RWPE2 (cell line): ENCODE results near the gene NFE2.
"Not testable (repeated sequence)": the region's sequence is repeated elsewhere in the genome, so short reads cannot be mapped to it uniquely, and the experiment has no call there.

Experiments used
- ATAC-seq: fragments of 200-7000 bp; cut with Tn5 transposase; 3 replicates; pipeline ENCODE4 v1.9.1; 2021; ENCODE audit warnings: low read depth
- DNase-seq: peaks from one replicate; pipeline ENCODE4 v3.0.0-alpha.2; 2020; ENCODE audit warnings: low spot score
- H3K27ac ChIP-seq: fragments of 450-650 bp; 2 replicates; pipeline ENCODE4 v1.5.1; 2017; ENCODE audit warnings: mild to moderate bottlenecking; ENCODE audit not compliant: poor library complexity, severe bottlenecking
- H3K27me3 ChIP-seq: fragments of 250-450 bp; sonication (Bioruptor Pico); 2 replicates; pipeline ENCODE4 v1.5.1; 2021; ENCODE audit warnings: mild to moderate bottlenecking, moderate library complexity; ENCODE audit not compliant: insufficient read depth, poor library complexity, severe bottlenecking
- H3K36me3 ChIP-seq: fragments of 250-450 bp; sonication (Bioruptor Pico); 2 replicates; pipeline ENCODE4 v1.5.1; 2020; ENCODE audit warnings: low read depth, mild to moderate bottlenecking, moderate library complexity
- H3K4me1 ChIP-seq: fragments of 250-450 bp; sonication (Bioruptor Pico); 2 replicates; pipeline ENCODE4 v1.5.1; 2021; ENCODE audit warnings: mild to moderate bottlenecking, moderate library complexity; ENCODE audit not compliant: insufficient read depth, poor library complexity, severe bottlenecking
- H3K4me3 ChIP-seq: fragments of 250-450 bp; sonication (Bioruptor Pico); 2 replicates; pipeline ENCODE4 v1.5.1; 2021; ENCODE audit warnings: mild to moderate bottlenecking, moderate library complexity; ENCODE audit not compliant: severe bottlenecking
- H3K9me3 ChIP-seq: fragments of 250-450 bp; sonication (Bioruptor Pico); 2 replicates; pipeline ENCODE4 v1.5.1; 2021; ENCODE audit warnings: mild to moderate bottlenecking, moderate library complexity; ENCODE audit not compliant: severe bottlenecking
- TF ChIP-seq, protein P1 (sequence below): fragments of 450-650 bp; IDR thresholded peaks from one replicate; pipeline ENCODE4 v1.5.1; 2017; ENCODE audit warnings: mild to moderate bottlenecking, moderate library complexity; ENCODE audit not compliant: poor library complexity, severe bottlenecking

NFE2 gene

DNA sequence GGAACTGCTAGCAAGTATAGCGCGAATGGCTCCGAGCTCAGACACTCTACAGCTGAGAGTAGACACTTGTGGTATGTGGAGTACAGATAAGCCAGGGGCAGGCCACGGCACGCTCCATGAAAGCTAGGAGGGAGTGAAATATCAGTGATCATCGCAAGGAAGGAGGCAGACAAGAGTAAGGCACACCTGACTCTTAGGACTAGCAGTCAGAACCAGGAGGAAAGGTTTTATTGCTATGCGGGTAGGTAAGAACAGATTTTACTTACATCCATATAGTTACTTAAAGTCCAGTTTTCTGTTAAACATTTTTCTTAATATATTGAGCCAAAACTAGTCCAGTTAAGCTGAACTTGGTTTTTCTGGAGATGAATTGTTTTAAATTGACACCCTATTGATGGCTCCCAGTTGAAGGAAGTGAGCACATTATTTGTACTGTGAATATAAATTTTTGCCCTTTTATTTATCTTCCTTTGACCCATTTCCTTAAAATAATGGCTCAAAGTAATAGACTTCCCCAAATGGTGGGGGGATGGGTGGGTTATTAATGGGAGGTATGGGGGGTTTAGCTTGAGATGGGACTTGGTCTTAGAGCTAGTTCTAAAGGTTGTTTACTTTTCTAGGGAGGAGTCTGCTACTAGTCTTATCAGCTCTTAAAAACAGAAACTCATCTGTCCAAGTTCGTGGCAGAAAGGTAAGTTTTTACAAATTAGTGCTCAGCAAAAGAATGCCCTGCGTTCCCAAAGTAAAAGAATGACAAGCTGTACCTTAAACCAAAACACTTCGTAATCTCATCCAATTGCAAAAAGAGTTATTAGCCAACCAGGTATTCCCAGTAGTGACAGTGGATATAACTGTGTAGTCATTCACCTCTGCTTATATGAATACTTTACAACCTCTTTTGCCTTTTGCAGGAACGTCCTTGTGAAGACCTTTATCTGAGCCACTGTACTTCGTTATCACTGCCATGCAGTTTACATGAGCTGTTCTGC is 14.5 kb downstream of the NFE2 start:
- Histone ChIP-seq H3K4me1 (peaks cover 42% of the 10 kb centered on the region), H3K27me3 (no peaks in the 10 kb centered on the region), H3K36me3 (peaks cover 70% of the 10 kb centered on the region), H3K9me3 (no peaks in the 10 kb centered on the region), H3K4me3 (no peak overlapping the region), H3K27ac (peak overlapping the region; percentile 86)
- DNase-seq (no peak), ATAC-seq (peak; percentile 42)
- TF ChIP-seq, protein P1, sequence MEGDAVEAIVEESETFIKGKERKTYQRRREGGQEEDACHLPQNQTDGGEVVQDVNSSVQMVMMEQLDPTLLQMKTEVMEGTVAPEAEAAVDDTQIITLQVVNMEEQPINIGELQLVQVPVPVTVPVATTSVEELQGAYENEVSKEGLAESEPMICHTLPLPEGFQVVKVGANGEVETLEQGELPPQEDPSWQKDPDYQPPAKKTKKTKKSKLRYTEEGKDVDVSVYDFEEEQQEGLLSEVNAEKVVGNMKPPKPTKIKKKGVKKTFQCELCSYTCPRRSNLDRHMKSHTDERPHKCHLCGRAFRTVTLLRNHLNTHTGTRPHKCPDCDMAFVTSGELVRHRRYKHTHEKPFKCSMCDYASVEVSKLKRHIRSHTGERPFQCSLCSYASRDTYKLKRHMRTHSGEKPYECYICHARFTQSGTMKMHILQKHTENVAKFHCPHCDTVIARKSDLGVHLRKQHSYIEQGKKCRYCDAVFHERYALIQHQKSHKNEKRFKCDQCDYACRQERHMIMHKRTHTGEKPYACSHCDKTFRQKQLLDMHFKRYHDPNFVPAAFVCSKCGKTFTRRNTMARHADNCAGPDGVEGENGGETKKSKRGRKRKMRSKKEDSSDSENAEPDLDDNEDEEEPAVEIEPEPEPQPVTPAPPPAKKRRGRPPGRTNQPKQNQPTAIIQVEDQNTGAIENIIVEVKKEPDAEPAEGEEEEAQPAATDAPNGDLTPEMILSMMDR: no peak

DNA sequence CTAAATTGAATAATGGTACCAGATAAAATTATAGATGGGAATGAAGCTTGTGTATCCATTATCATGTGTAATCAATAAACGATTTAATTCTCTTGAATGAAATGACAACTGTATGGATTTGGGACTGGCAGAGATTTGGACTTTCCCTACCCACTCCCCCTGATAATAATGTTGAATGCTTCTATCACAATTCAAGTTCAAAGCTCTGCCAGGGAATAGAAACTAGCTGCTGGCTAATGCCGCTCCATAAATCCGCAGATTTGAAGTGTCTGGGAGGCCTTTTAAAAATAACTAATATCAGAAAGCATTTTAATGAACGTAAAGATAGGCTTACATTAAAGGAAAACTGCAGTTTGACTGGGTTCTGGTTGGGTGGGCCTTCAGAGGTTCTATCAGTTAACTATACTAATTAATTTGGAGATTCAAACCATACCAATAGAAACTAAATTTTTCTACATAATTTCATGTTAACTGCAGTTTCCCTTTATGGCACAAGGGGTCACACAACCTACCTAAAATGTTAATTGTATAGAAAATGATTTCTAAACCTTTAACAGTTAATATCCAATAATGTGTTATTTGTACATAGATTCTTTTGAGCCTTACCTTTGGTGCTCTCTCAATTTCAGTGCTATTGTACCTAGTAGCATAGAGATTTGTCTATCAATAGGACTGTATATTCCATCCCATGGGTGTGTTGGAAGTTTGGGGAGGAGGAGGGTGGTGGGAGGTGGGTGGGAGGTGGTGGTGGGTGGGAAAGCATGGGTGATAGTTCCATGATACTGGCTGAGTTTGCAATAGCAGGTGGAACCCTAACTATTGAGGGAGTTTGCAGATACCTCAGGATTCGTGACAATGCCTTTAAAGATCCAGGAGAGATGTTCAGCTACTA is 15.4 kb downstream of the NFE2 start:
- peaks cover 77% of the 10 kb centered on the region for H3K36me3 ChIP-seq
- no peak for DNase-seq
- TF ChIP-seq, protein P1: peak; percentile 10
- H3K4me1 ChIP-seq: peaks cover 42% of the 10 kb centered on the region
- H3K27me3 ChIP-seq: no peaks in the 10 kb centered on the region
- H3K27ac ChIP-seq: peak overlapping the region; percentile 86
- no peak for ATAC-seq
- H3K9me3 ChIP-seq: no peaks in the 10 kb centered on the region
- no peak overlapping the region for H3K4me3 ChIP-seq

DNA sequence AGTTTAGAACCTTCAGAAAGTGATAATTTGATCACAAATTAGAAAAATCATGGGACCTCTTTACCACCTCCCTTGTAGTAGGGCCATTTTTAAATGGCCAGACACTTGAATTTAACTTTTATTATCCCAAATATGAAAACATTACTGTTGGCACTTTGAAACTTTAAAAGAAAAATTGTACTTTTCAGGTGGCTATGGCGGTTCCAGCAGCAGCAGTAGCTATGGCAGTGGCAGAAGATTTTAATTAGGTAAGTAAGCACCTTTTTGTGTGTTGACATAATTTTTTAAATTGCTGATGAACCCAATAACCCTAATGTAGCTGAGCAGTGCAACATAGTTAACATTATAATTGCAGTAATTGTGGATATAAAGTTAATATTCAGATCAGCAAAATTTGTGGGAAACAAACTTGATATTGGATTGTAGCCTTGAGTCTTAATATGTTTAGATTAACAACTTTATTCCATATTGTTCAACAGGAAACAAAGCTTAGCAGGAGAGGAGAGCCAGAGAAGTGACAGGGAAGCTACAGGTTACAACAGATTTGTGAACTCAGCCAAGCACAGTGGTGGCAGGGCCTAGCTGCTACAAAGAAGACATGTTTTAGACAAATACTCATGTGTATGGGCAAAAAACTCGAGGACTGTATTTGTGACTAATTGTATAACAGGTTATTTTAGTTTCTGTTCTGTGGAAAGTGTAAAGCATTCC is 16.6 kb downstream of the NFE2 start:
- DNase-seq: not testable (repeated sequence)
- Histone ChIP-seq H3K36me3 (peaks cover 78% of the 10 kb centered on the region), H3K27ac (peak overlapping the region; percentile 86)

GRCh38 chr12:54282949-54283593 is 17.7 kb downstream of the NFE2 start:
- Histone ChIP-seq H3K27me3 (no peaks in the 10 kb centered on the region), H3K27ac (peak overlapping the region; percentile 86), H3K4me1 (peaks cover 47% of the 10 kb centered on the region), H3K36me3 (peaks cover 87% of the 10 kb centered on the region), H3K9me3 (no peaks in the 10 kb centered on the region), H3K4me3 (peak overlapping the region; percentile 60)
- TF ChIP-seq, protein P1: no peak
- ATAC-seq (no peak), DNase-seq (no peak)

More for the DNA sequence above, 16.6 kb downstream of the NFE2 start:
- not testable (repeated sequence) for ATAC-seq, H3K9me3 ChIP-seq, H3K27me3 ChIP-seq
- H3K4me1 ChIP-seq: peaks cover 42% of the 10 kb centered on the region
- peak overlapping the region; percentile 60 for H3K4me3 ChIP-seq

DNA sequence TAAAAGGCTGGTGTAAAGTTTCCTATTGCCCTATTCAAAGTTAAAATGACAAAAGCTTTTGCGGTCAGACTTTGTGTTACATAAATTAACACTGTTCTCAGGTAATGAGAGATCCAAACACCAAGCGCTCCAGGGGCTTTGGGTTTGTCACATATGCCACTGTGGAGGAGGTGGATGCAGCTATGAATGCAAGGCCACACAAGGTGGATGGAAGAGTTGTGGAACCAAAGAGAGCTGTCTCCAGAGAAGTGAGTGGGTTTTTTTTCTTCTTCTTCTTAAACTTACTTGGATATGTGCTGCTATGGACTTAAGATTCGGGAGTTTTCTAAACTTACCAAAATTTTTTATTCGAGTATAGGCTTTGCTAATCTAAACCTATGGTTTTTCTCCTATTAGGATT is 19.1 kb downstream of the NFE2 start:
- Histone ChIP-seq H3K27ac (peak overlapping the region; percentile 86), H3K4me3 (peak overlapping the region; percentile 60), H3K36me3 (peaks cover 82% of the 10 kb centered on the region), H3K4me1 (peaks cover 42% of the 10 kb centered on the region)
- not testable (repeated sequence) for H3K9me3 ChIP-seq, ATAC-seq, H3K27me3 ChIP-seq, DNase-seq

DNA sequence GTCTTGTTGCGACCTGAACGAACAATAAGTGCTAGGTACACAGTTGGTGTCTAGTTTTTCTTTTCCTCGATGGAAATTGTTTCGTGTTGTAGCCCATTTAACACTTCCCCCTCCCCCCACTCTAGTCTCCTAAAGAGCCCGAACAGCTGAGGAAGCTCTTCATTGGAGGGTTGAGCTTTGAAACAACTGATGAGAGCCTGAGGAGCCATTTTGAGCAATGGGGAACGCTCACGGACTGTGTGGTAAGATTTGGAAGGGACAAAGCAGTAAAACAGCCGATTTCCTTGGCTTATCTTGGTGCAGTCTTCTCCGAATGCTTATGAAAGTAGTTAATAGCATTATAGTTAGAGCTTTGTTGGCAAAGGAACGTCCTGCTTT is 19.6 kb downstream of the NFE2 start:
- Histone ChIP-seq H3K27ac (peak overlapping the region; percentile 86), H3K4me3 (peak overlapping the region; percentile 60), H3K36me3 (peaks cover 82% of the 10 kb centered on the region), H3K4me1 (peaks cover 42% of the 10 kb centered on the region)
- not testable (repeated sequence) for H3K9me3 ChIP-seq, ATAC-seq, H3K27me3 ChIP-seq, DNase-seq
